ENCODE measurements around the gene TCF4. TPM values are rescaled to one million over a fixed set of nuclear protein-coding genes. Genes with fewer than 3 reads are reported as not detected.

The TCF4 gene
- total and polyA plus RNA-seq, 4 donors, result 14.3 to 356 (median 73.0) TPM

DNA sequence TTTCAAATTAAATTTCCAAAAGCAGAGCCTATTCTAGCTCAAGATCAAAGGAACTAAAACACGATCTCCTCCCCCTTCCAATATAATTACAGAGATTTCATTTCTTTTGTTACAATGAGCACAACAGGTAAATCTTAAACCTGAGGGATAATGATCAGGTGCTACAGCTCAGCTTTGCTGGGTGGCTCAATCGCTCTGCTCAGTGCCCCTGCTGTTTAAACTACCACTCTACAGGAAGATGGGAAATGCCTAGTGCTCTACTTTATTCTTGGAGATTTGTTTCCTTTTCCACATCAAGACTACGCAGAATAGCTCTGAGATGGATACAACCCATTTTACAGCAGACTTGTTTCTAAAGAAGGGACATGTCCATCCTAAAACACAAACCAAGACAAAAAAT lies 162.3 kb downstream of the TCF4 start:
- no peak overlapping the region for H3K9ac ChIP-seq (ENCODE audit: insufficient read depth in 1 of 2, low read length in 2 of 2)
- no peak overlapping the region for H3K4me3 ChIP-seq
- no peak for TF ChIP-seq CTCF (IDR thresholded peaks at IDR 0.05; ENCODE audit: control extremely low read depth, extremely low read depth)
- 87 to 97% methylated on average over 3 of the region's 3 CpGs for WGBS, 2 donors
- no peaks in the 10 kb centered on the region for H3K9me3 ChIP-seq (ENCODE audit: control insufficient read depth in 4 of 4, insufficient read depth in 3 of 4, low read length in 3 of 4)
- ATAC-seq (ENCODE audit: insufficient read depth, low FRiP score) (no peak), DNase-seq (no peak)
- H3K27ac ChIP-seq (ENCODE audit: low read depth in 1 of 2, low read length in 1 of 2), result no peak overlapping the region
- peaks cover 0 to 42% (median 8%) of the 10 kb centered on the region in 5 donors for H3K4me1 ChIP-seq (ENCODE audit: control insufficient read depth in 5 of 5, insufficient read depth in 5 of 5, low read length in 5 of 5)
- H3K27me3 ChIP-seq (ENCODE audit: control insufficient read depth in 3 of 3, insufficient read depth in 3 of 3, low read length in 2 of 3), result no peaks in the 10 kb centered on the region
- no peaks in the 10 kb centered on the region for H3K36me3 ChIP-seq (ENCODE audit: control insufficient read depth in 4 of 4, insufficient read depth in 4 of 4, low read length in 4 of 4)

GRCh38 chr18:55422456-55423180 lies 165.4 kb downstream of the TCF4 start:
- no peaks in the 10 kb centered on the region for H3K27me3 ChIP-seq (ENCODE audit: control insufficient read depth in 3 of 3, insufficient read depth in 3 of 3, low read length in 2 of 3)
- 55 to 73% methylated on average over 13 of the region's 13 CpGs for WGBS, 2 donors
- no peak for TF ChIP-seq CTCF (IDR thresholded peaks at IDR 0.05; ENCODE audit: control extremely low read depth, extremely low read depth)
- H3K9ac ChIP-seq (ENCODE audit: insufficient read depth in 1 of 2, low read length in 2 of 2), result peak overlapping the region in 1 of 2 donors; percentile 89
- no peaks in the 10 kb centered on the region for H3K36me3 ChIP-seq (ENCODE audit: control insufficient read depth in 4 of 4, insufficient read depth in 4 of 4, low read length in 4 of 4)
- DNase-seq, result peak; percentile 67 to 93 (median 93)
- H3K27ac ChIP-seq (ENCODE audit: low read depth in 1 of 2, low read length in 1 of 2), result peak overlapping the region in 1 of 2 donors; percentile 79
- no peak overlapping the region for H3K4me3 ChIP-seq
- peaks cover 0 to 54% (median 16%) of the 10 kb centered on the region in 5 donors for H3K4me1 ChIP-seq (ENCODE audit: control insufficient read depth in 5 of 5, insufficient read depth in 5 of 5, low read length in 5 of 5)
- no peak for ATAC-seq (ENCODE audit: insufficient read depth, low FRiP score)
- no peaks in the 10 kb centered on the region for H3K9me3 ChIP-seq (ENCODE audit: control insufficient read depth in 4 of 4, insufficient read depth in 3 of 4, low read length in 3 of 4)

- H3K4me1 ChIP-seq (ENCODE audit: control insufficient read depth in 5 of 5, insufficient read depth in 5 of 5, low read length in 5 of 5), result peaks cover 0 to 58% (median 20%) of the 10 kb centered on the region in 5 donors
- no peaks in the 10 kb centered on the region for H3K27me3 ChIP-seq (ENCODE audit: control insufficient read depth in 3 of 3, insufficient read depth in 3 of 3, low read length in 2 of 3)
- no peak overlapping the region for H3K4me3 ChIP-seq
- ATAC-seq (ENCODE audit: insufficient read depth, low FRiP score) (no peak), DNase-seq (peak; percentile 25 to 75 (median 73))
- H3K9me3 ChIP-seq (ENCODE audit: control insufficient read depth in 4 of 4, insufficient read depth in 3 of 4, low read length in 3 of 4), result no peaks in the 10 kb centered on the region
- peak overlapping the region; percentile 58 to 88 for H3K27ac ChIP-seq (ENCODE audit: low read depth in 1 of 2, low read length in 1 of 2)
- no peak for TF ChIP-seq CTCF (IDR thresholded peaks at IDR 0.05; ENCODE audit: control extremely low read depth, extremely low read depth)
- WGBS, 2 donors, result 49 to 84% methylated on average over 8 of the region's 8 CpGs
- H3K9ac ChIP-seq (ENCODE audit: insufficient read depth in 1 of 2, low read length in 2 of 2), result peak overlapping the region in 1 of 2 donors; percentile 89
- H3K36me3 ChIP-seq (ENCODE audit: control insufficient read depth in 4 of 4, insufficient read depth in 4 of 4, low read length in 4 of 4), result no peaks in the 10 kb centered on the region
Measured at GRCh38 chr18:55421615-55422419, 166.2 kb downstream of the TCF4 start.

Data from lung (tissue), 12 donors.